ENCODE measurements around the gene PNLIPRP1.

DNA sequence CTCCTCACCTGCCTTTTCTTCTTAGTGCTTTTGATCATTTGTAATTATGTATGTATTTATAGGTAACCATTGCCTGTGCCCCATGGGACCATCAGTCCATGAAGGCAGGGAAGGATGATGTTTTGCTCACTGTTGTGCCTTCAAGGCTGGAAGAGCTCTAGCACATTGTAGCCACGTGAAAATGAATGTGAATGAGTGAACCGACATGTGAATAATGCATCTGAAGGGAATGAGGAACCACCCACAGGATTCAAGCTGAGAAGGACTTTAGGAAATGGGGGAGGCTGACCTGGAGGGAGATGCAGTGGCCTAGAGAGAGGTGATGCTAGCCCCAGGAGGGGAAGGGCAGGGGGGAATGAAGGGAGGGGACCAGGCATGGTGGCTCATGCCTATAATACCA, 24.0 kb downstream of the PNLIPRP1 start:
- TF ChIP-seq, protein P1, sequence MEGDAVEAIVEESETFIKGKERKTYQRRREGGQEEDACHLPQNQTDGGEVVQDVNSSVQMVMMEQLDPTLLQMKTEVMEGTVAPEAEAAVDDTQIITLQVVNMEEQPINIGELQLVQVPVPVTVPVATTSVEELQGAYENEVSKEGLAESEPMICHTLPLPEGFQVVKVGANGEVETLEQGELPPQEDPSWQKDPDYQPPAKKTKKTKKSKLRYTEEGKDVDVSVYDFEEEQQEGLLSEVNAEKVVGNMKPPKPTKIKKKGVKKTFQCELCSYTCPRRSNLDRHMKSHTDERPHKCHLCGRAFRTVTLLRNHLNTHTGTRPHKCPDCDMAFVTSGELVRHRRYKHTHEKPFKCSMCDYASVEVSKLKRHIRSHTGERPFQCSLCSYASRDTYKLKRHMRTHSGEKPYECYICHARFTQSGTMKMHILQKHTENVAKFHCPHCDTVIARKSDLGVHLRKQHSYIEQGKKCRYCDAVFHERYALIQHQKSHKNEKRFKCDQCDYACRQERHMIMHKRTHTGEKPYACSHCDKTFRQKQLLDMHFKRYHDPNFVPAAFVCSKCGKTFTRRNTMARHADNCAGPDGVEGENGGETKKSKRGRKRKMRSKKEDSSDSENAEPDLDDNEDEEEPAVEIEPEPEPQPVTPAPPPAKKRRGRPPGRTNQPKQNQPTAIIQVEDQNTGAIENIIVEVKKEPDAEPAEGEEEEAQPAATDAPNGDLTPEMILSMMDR (conservative IDR thresholded peaks at IDR 0.05; ENCODE audit: low read depth, low read length) = no peak
- TF ChIP-seq EZH2 (IDR thresholded peaks at IDR 0.05; ENCODE audit: low read length, unreplicated experiment) (no peak), EZH2phosphoT487 (IDR thresholded peaks at IDR 0.05; ENCODE audit: borderline replicate concordance, low read length) (no peak)
